ENCODE measurements around the gene OGA.

OGA gene

DNA sequence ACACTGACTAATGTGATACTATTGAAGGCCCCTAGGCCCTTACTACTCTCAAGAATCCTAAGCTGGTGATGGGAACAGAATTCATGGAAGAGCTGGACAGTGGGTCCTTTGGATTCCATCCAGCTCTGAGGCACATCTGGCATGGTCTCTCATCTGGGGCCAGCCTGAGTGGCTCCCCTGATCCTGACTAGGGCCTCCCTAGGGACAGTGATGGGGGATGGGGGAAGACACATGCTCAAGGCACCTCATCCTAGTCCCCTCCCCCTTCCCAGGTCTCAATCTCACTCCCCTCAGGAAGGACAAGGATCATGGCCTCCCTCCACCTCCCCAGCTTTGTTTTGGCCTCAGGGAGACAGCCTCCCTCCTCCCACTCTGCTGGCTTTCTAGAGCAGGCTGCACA is 23.6 kb upstream of the OGA start:
- DNase-seq (ENCODE audit: low read depth): no peak
- TF ChIP-seq, protein P1, sequence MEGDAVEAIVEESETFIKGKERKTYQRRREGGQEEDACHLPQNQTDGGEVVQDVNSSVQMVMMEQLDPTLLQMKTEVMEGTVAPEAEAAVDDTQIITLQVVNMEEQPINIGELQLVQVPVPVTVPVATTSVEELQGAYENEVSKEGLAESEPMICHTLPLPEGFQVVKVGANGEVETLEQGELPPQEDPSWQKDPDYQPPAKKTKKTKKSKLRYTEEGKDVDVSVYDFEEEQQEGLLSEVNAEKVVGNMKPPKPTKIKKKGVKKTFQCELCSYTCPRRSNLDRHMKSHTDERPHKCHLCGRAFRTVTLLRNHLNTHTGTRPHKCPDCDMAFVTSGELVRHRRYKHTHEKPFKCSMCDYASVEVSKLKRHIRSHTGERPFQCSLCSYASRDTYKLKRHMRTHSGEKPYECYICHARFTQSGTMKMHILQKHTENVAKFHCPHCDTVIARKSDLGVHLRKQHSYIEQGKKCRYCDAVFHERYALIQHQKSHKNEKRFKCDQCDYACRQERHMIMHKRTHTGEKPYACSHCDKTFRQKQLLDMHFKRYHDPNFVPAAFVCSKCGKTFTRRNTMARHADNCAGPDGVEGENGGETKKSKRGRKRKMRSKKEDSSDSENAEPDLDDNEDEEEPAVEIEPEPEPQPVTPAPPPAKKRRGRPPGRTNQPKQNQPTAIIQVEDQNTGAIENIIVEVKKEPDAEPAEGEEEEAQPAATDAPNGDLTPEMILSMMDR (conservative IDR thresholded peaks at IDR 0.05; ENCODE audit: low read length): no peak
- no peak overlapping the region for H3K4me3 ChIP-seq (ENCODE audit: low read length)

DNA sequence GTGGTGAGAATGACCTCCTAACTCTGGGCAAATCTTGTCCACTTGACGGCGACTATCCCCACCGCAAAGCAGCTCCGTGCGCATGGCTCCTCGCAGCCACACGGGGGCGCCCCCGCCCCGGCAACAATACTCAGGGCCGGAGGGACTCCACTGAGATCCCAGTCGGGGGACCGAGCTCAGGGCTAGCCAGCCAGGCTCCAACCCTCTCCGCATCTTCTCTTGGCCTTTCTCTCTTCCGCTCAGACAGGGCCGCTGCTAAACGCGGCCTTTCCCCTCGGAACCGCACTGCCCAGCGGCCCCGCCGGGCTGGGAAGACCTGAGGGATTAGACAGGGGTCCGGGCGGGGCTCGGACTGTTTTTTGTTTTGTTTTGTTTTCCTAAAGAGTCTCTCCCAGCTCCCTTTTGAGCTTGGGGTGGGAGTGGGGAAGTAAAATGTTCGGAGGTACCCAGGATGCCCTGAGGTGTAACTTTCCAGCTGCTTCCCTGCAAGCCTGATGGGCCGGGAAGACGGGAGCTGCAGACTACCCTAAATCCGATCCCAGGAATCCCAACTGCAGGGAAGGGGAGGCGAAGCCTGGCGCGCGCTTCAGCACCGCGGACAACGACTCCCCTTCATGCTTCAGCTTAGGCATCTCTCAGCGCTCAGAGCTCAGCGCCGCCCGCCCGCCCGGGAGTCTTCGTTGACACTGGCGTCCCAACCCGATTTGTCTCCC is 22.7 kb upstream of the OGA start:
- DNase-seq (ENCODE audit: low read depth): peak; percentile 73
- TF ChIP-seq, protein P1 (conservative IDR thresholded peaks at IDR 0.05; ENCODE audit: low read length): peak; percentile 87
- H3K4me3 ChIP-seq (ENCODE audit: low read length): peak overlapping the region; percentile 40

DNA sequence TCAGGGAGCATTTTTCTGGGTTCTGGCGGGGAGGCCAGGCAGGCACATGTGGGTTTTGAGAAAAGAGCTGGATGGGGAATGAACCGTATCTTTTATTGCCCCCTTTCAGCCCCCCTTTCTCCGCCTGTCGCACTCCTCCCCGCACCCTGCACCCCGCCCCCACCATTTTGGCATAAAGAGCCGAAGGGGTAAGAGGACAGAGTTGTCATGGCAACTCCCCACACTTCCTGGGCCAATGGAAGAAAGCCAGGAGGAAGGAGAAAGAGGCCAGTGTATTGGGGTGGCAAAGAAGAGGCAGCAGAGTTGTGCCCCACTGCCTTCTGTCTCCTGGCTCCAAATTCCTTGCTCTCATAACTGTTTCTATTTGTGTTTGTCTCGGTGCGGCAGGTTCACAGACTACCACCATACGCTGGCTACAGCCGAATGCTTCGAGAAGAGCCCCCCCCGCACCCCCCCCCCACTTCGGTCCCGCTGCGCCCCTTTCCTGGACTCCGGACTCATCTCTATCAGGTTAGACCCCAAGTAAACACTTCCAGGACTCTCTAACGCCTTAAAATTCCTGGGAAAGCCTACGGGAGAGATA is 21.9 kb upstream of the OGA start:
- TF ChIP-seq, protein P1 (conservative IDR thresholded peaks at IDR 0.05; ENCODE audit: low read length): no peak
- DNase-seq (ENCODE audit: low read depth): peak; percentile 20
- H3K4me3 ChIP-seq (ENCODE audit: low read length): no peak overlapping the region; the same call in none of the 2 replicates

DNA sequence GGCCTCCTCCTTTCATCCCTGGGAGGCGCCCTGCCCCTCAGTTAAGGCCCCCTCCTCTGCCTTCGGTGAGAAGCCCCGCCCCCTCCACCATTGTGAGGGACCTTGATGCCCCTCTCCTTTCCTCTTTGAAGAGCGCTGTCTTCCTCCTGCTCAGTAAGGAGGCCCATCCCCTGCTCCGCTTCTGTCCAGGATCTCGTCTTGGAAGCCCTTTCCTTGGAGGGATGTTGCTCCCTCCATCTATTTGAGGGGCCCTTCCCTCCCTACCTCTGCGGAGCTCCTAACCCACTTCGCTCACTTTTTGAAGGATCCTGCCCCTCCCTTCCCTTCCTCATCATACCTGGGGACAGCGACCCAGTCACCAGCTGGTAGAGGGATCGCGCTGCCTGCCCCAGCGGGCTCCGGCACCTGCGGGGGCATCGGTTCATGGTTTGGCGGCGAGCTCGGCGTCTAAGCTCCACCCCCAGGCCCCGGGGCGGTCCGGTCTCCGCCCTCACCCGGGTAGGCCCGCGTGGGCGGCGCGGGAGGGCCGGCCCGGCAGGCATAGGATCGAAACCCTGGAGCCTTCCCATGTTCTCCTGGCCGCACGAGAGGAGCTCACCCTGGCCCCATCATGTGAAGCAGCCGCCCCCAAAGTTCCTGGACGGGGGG is 21.3 kb upstream of the OGA start:
- no peak for DNase-seq (ENCODE audit: low read depth)
- TF ChIP-seq, protein P1 (conservative IDR thresholded peaks at IDR 0.05; ENCODE audit: low read length): no peak
- no peak overlapping the region; the same call in 1 of the 2 replicates for H3K4me3 ChIP-seq (ENCODE audit: low read length)

DNA sequence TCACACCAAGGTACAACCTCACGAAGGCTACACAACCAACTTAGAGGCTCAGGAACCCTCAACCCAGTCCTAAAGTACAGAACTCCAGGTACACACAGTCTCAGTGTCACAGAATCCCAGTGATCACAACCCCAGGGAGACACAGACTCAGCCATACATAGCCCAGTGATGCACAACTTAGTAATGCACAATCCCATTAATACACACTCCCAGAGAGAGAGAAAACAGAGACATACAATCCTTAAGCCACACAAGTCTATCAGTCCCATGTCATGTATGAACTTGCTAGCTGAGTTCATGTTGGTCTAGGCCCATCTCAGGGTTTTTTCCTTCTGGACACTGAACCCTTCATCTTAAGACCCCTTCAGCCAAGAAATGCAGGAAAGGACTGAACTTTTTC is 20.8 kb upstream of the OGA start:
- TF ChIP-seq, protein P1 (conservative IDR thresholded peaks at IDR 0.05; ENCODE audit: low read length): no peak
- no peak overlapping the region for H3K4me3 ChIP-seq (ENCODE audit: low read length)
- no peak for DNase-seq (ENCODE audit: low read depth)

DNA sequence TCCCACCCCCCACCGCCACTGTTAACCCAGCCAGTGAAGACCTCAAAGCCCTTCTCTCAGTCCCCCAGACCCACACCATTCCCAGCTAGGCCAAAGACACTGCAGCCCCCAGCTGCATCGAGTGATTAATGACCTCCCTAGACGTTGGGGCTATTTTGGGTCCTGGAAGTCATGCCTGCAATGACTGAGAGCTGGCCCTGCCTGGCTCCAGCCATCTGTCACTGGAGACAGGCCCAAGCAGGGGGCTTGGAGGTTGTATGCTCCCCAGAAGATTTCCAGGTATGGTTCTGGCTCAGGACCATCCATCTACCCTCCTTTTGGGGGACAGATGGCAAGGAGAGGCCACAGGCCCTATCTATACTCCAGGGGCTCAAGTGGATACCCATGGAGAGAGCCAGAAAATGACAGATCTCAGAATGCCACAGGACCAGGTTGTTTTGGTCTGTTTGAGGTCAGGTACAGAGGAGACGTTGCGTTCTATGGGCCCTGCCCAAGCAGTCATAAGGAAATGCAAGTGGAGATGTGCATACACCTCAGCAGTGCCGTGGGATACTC is 20.2 kb upstream of the OGA start:
- TF ChIP-seq, protein P1 (conservative IDR thresholded peaks at IDR 0.05; ENCODE audit: low read length): no peak
- DNase-seq (ENCODE audit: low read depth): no peak
- no peak overlapping the region for H3K4me3 ChIP-seq (ENCODE audit: low read length)

All from AG10803 (cell line).